SHP77 (cell line): ENCODE results near the gene CASK.

Experiments used
- DNase-seq, 2 experiments: peaks; one replicate each; lab custom pipeline; 2025; lab: John Stamatoyannopoulos, UW

CASK gene

DNA sequence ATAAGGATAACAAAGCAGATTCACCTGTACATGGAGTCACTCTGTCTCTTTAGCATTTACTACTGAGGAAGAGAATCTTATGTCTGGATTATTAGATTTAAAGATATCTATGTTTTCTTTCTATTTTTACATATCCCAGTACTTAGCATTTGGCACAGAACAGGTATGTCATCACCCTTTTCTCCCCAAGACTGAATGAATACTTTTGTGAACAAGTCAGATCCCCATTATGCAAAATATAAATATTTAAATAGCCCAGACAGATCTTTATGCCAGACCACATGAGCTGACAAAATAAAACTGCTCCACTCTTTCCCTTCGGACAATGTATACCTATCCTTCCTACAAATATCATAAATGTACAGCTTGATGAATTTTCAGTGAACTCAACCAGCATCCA is 94.5 kb downstream of the CASK start:
- no peak for DNase-seq

DNA sequence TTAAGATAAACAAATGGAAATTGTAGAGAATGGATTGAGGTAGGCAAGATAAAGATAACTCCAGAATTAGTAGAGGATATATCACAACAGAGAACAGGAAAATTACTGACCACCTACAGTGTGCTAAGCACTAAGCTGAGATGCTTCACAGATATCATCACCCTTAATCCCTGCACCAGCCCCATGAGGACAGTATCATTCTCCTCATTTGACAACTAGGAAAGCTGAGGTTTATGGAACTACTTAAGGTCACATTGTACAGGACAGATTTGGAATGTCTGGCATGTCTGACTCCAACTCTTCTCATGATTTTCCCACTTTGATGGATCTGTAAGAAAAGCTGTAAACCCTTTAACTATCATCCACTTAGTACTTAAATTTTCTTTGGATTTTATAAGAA is 95.5 kb downstream of the CASK start:
- DNase-seq, result no peak

DNA sequence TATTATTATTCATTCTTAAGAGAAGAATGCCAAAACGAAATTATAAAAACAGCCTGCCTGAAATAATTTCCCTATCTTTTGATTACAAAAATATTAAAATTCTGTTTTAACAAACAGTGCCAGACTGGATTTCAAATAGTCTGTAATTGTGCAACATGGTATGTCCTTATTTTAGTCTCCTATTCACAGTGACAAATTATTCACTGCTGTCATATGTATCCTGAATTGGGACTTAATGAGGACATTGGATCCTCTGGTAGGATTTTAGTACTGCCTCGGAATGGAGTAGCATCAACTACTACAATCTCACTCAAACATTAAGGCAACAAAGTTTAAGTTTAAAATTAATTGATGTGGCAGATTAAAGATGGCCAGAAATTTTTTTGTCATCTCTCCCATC is 97.6 kb downstream of the CASK start:
- no peak for DNase-seq

DNA sequence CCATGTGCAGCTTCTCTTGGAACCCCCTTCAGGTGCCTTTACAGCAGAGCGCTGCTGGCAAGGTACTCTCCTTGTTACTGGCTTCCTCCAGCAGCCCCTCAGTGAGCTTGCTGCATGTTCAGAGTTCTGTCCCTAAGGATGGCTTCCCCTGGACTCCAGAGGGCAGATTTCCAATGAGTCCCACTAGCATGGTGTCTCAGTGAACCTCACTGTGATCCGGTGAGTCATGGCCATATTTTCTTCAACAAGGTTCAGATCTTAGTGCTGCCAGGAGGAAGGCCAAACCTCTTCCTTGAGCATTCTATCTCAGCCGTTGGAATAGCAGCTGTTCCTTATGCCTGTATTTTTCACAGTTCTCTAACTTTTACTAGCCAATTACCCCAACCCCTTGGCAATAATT is 98.8 kb downstream of the CASK start:
- no peak for DNase-seq

DNA sequence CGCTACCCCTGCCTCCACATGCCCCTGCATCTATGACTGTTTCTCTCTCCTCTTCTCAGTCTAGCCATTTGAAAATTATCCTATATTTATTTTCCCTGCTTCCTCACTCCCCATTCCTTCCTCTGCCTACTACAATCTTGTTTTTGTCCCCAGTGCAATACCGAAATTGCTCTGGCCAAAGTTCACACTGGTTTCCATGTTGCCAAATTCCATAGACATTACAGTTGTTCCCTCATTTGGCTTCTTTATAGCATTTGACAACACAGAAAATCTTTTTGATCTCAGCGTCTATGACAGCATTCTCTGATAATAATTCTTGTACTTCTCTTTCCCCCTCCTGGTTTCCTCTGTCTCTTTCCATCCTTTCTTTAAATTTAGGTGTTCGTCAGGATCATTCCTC is 100.0 kb downstream of the CASK start:
- DNase-seq, result no peak

DNA sequence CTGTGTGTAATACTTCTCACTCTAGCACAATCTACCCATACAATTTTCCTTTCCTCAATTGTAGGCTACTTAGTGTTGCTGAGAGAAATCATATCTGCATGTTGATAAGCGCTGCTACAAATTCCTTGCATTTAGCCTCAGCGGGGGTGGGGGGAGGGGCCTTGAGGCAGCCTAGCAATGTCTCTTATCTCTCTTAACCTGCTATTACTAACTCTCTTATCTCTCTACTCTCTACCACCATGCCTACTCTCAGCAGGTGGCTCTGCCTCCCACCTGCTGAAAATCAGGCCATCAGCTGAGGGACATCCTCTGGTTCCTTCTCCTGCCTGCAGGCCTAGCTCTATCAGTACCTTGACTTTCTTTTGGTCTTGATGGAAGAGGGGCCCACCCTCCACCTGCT is 100.5 kb downstream of the CASK start:
- DNase-seq, result no peak

DNA sequence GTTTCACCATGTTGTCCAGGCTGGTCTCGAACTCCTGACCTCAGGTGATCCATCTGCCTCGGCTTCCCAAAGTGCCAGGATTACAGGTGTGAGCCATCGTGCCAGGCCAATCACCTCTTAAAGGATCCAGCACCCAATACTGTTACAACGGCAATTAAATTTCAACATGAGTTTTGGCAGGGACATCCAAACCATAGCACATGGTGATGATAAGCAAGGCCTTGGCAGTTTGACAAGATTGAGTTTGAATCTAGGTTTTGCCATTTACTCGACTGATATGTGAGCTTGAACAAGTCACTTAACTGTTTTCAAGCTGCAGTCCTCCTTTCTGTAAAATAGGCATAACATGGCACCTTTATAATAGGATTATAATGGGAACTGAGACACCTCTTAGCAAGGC is 115.3 kb downstream of the CASK start:
- no peak for DNase-seq

DNA sequence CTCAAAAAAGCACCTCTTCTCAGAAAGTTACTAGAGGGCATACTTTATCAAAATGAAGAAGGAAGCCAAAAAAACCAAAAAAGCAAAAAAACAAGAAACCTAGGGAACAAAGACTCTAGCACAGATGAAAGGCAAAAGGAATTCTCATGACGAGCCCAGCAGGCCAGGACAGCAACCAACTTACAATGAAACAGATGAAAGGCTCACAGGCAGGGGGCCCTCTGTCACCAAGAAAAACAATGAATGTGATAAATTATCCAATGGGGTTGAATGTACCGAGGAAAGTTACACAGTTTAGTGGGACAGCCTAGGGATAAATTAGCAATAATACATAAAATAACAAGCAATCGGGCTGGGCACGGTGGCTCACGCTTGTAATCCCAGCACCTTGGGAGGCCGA is 120.4 kb downstream of the CASK start:
- no peak for DNase-seq

DNA sequence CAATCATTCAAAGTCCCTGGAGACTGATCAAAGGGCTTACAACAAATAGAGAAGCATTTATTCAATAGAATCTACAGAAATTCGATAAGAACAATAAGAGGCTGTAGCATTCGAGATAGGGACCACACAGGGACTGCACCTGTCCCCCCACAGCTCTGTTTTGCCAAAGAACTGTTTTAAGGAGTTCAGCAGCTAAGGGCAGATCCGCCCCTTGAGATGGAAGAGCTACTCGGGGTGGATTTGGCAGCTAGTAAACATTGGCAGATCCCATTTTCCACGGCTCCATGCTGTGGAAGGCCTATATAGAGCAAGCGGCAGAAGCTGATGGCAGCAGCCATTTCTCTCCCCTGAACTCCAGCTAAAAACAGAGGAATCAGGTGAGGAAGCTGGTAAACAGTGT is 123.7 kb downstream of the CASK start:
- no peak for DNase-seq

DNA sequence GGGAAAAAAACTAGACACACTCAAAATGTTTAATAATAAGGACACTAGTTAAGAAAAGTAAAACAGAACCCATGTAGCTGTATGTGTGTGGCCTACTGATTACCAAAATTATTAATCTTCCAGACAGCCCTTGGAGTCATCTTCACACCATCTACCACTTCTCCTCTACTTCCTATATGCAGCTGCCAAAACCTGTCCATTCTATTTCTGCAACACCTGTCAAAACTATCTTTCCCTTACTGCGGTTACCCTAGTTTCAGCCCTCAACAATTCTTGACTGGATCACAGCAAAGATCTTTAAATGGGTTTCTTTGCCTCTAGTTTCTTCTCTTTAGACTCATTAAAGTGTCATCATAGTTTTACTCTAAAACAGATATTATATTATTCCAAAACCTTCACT is 126.8 kb downstream of the CASK start:
- no peak for DNase-seq

DNA sequence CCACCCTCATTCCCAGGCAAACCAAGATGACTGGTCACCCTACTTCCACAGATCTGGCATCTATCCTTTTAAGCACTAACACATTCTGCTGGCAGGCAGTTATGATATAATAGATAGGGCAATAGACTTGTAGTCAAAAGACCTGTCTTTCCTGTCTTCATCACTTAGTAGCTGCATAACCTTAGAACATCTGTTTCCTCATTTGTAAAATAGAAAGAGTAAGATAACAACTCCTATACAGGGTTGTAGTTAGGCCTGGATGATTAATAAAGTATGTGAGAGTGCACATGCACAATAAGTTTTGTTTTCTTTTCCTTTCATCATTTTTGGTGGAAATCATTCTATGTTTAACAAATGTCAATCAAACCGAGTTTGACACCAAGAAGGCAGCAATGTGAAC is 127.3 kb downstream of the CASK start:
- DNase-seq, result no peak

DNA sequence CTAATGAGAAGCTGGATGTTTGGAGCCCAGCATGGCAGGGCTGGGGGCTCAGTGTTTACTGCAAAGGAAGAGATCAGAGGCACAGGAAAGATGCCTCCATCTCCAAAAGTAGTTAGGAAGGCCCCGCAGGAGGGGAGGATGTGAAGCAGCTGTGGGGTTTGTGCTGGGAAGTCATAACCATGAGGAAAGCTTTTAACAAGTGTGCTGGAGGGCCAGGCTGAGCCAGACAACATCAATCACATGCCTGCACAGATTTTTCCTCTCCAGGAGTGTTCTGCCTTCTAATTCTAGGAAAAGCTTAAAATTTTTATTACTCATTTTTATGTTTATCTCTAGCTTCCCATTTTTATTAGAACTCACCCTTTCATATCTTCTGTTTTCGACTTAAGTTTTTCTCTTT is 134.0 kb downstream of the CASK start:
- no peak for DNase-seq

DNA sequence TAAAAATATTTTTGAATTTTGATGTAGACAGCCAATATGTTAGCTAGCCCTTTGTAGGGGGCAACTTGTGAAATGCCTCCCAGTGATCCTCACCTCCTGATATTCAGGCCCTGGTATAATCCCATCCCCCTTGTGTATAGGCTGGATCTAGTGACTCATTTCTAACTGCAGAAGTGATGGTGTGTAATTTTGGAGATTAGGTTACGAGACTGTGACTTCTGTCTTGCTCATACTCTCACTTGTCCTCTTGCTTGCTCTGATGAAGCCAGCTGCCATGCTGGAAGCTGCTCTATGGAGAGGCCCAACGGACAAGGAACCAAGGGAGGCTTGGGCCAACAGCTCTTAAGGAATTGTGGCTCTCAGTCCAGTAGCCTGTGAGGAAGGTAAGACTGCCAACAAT is 137.7 kb downstream of the CASK start:
- DNase-seq, result no peak

DNA sequence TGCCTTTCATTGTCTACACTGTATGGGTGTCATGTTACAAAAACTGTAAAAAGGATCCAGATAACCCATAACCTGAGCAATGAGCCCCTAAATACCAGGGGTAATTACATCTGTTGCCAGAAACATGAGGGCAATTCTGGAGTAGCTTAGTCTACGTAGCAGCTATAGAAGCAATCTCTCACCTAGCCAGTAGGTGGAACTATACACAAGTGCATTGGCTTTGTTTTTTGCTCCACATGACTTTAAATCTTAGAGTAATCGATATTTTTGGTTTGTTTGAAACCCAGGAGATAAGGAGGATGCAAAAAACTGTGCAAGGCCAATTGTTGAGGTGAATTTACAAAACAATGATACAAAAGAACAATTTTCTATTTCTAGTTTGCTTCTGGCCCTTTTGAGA is 141.9 kb downstream of the CASK start:
- peak; percentile 20 to 39 for DNase-seq

DNA sequence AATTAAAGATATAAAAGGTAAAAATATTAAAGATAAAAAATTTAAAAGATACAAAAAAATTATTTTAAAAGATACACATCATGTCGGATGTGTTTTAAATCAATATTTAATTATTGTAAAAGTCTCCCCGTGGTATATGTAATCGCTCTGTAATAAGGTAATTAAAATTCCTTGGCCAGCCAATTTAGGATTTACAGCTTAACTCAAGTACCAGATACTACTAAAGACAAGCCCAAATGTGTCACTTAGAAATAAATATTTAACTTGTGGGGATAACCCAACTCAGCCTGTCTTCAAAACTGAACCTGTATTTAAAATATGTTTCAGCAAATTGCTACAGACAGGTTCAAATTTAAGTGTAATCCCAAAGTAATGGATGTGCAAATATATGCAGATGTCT is 143.4 kb downstream of the CASK start:
- DNase-seq, result no peak

DNA sequence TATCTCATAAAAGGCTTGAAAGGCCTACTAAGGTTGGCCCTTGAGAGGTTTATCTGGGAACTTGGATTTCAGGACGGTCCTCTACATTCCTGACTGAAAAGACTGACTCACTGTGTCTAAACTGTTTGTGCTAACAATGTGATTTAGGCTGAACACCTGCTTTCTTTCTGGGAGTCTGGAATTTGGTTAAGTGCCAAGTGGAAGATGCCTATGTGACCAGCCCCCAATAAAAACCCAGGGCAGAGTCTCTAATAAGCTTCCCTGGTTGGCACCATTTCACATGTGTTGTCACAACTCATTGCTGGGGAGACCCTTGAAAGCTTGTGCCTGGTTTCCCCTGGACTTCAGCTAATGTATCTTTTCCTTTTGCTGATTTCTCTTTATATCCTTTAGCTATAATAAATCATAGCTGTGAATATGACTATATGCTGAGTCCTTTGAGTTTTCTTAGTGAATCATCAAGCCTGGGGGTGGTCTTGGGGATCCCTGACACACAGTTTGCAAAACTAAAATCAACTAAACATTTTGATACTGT is 144.3 kb downstream of the CASK start:
- peak; percentile 28 to 29 for DNase-seq

DNA sequence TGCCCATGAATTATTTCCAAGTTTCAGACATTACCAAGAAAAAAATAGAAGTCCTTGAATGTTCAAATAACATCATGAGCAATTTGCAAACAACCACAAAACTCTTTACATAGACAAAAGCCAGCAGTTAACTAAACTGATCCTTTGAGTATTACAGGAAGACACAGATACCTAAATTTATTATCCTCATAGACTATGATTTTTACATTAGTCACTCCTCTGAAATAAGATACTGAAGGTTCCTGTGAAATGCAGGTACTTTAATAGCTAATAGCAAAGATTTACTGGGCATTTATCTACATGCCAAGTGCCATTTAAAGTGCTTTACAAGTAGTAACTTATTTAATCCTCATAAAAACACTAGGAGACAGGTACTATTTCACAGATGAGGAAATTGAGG is 161.7 kb downstream of the CASK start:
- DNase-seq, result no peak

DNA sequence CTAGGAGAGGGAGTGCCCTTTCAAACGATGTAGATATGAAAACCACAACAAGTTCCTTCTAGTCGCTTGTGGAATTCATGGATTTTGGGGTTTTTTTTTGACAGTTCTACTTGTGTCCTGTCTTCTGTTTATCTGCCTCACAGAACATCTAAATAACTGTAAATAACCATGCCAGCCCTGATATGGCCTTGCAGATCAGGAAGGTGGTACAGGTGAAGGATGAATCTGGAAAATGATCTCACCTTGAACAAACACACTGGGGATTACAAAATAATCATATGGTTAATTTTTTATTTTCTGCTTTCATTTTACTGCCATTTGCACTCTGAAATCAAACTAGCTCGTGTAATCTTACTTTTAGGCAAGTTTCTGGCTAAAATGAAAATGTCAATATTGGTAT is 162.2 kb downstream of the CASK start:
- DNase-seq, result no peak

DNA sequence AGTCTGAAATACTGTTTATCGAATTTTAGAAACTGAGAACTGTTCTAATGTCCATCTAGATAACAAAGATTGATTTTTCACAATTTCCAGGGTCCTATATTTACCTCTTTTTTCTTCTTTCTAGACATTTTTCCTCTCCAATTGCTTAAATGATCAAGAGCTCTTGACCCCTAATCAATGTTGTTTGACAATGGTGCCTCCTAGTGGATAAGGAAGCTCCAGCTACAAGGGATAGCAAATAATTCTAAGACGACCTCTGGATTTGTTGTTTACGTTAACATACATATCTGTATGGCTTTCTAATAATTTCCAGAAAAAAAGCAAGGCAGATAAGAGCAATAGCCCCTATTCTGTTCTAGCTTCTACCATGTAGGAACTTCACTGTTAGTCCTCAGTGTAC is 163.5 kb downstream of the CASK start:
- DNase-seq, result no peak

DNA sequence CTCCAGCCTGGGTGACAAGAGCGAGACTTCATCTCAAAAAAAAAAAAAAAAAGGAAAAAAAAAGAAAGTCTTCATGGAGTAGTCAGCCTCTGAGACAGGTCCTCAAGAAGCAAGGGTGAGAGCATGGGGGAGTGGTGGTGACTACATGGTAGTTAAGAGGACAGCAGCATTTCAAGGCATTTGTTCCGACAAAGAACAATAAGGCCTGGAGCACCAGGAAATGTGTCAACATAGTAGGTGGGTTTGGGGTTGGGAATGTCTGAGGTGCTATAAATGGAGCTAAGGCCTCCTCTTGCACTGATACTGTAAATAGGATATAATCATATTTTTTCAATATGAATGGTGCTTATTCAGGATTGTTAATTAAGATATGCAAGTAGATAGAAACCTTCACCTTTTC is 165.0 kb downstream of the CASK start:
- DNase-seq, result no peak

DNA sequence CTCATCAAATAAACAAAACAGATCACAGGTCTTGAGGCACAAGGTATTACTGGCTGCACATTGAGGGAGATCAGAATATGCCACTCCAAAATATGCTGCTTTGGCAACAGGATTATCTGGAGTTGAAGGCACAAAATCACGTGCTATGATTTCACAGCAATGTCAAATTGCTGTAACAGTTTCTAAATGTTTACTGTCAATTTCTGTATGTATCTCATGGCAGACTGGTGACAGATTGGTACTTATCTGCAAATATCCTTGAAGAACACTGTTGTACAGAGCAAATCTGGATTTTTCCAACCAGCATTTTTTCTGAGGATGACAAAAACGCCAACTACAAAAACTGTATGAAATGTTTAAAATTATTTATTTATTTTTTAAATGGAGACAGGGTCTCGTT is 172.6 kb downstream of the CASK start:
- DNase-seq, result no peak

DNA sequence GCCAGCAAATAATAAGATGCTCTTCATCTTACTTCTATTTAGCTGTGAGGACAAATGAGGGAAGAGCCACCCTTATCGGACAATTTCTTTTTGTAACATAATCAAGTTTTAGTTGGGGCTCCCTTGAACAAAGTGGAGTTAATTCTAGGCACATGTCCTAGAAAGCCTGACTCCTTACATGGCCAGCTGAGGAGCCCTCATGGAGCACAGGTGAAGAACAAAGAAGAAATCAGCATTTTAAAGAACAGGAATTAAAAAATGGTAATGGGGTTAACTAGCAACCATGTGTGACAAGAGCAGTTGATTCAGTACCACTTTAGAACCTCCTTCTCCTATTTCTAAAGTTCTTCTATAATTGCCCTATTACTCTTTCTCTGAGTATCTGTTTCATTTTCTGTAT is 183.5 kb downstream of the CASK start:
- DNase-seq, result no peak

DNA sequence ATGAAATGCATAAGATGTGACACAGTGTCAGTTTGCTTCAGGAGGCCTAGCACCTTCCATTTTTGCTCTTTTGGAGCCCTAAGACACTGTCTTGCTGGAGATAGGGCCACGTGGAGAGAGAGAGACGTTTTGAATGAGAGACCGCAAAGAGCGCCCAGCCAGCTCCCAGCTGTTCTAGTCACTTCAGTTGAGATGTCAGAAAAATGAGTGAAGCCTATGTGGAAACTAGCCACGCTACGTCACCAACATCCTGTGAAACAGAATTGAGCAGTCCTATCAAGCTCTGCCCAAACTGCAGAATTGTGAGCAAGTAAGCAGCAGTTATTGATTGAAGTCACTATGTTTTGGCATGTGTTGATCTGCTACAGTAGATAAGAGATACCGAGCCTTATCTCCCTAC is 186.3 kb downstream of the CASK start:
- no peak for DNase-seq

DNA sequence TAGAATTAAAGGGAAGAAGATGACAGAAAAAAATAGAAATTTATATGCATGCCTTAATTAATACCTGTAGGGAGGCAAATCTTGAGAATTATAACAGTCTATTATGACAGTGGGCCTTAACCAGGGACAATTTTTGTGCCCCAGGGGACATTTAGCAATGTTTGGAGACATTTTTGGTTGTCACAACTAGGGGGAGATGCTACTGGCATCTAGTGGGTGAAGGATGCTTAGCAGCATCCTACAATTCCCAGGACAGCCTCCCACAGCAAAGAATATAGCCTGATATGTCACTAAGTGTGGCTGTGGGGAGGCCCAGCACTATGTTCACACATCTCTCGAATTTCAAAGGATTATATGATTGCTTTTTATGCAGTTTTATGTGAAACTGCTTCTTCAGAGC is 188.8 kb downstream of the CASK start:
- DNase-seq, result no peak

DNA sequence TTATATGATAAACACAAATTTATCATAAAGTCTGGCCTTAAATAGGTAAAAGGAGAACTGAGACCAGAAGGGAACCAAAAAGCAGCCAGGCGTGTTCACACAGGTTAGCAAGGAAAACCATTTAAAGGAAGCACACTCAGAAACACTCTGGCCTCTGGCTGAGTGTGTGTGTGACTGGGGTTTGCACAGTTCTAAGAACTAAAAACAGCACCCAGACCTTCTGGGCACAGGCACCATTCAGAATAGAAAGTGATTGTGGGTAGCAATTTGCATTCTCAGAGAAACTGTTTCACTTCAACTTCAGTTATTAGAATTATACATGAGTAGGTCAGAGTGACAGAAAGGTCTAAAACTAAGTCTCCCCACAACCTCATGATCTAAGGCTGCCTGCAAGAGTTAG is 189.4 kb downstream of the CASK start:
- DNase-seq, result no peak
